Liver (tissue), 9 donors: Measurements from ENCODE around the gene NDFIP1. TPM values are rescaled to one million over a fixed set of nuclear protein-coding genes. Genes with fewer than 3 reads are reported as not detected.

Experiments used
- DNase-seq: peaks from one replicate; pipeline ENCODE4 v3.0.0-alpha.2; 2017; ENCODE audit warnings: low spot score
- H3K27ac ChIP-seq, 2 donors: one replicate each; pipeline ENCODE4 v1.7.0; 2013; ENCODE audit warnings: inconsistent platforms in 2 of 2, low read length in 2 of 2, control low read depth in 1 of 2, low read depth in 1 of 2, mild to moderate bottlenecking in 1 of 2
- H3K27me3 ChIP-seq, 4 donors: one replicate each; pipeline versions ENCODE4 v1.6.1 to v1.7.0; 2013; ENCODE audit warnings: low read length in 3 of 4, inconsistent platforms in 1 of 4, mild to moderate bottlenecking in 1 of 4, moderate library complexity in 1 of 4; ENCODE audit not compliant: control insufficient read depth in 4 of 4, insufficient read depth in 4 of 4
- H3K36me3 ChIP-seq, 4 donors: one replicate each; pipeline versions ENCODE4 v1.6.1 to v1.7.0; 2013; ENCODE audit warnings: low read length in 3 of 4, mild to moderate bottlenecking in 3 of 4, low read depth in 1 of 4, moderate library complexity in 1 of 4; ENCODE audit not compliant: control insufficient read depth in 4 of 4, insufficient read depth in 3 of 4
- H3K4me1 ChIP-seq, 4 donors: one replicate each; pipeline versions ENCODE4 v1.6.1 to v1.7.0; 2013; ENCODE audit warnings: low read length in 3 of 4, mild to moderate bottlenecking in 3 of 4, moderate library complexity in 1 of 4; ENCODE audit not compliant: control insufficient read depth in 4 of 4, insufficient read depth in 4 of 4
- H3K4me3 ChIP-seq, 3 donors: one replicate each; pipeline versions ENCODE4 v1.6.1 to v1.7.0; 2013; ENCODE audit warnings: low read length in 3 of 3, control low read depth in 1 of 3, low read depth in 1 of 3, mild to moderate bottlenecking in 1 of 3
- H3K9ac ChIP-seq, 2 donors: one replicate each; pipeline ENCODE4 v1.7.0; 2013; ENCODE audit warnings: low read length in 2 of 2, mild to moderate bottlenecking in 2 of 2, moderate library complexity in 2 of 2, control low read depth in 1 of 2, low read depth in 1 of 2
- H3K9me3 ChIP-seq, 4 donors: one replicate each; pipeline versions ENCODE4 v1.6.1 to v1.7.0; 2013; ENCODE audit warnings: low read length in 3 of 4; ENCODE audit not compliant: control insufficient read depth in 4 of 4
- CTCF ChIP-seq: fragments of 150-350 bp; IDR thresholded peaks from 2 replicates; pipeline ENCODE4 v1.5.1; 2017; ENCODE audit warnings: improper control_type of control experiment, low read depth, low read length; ENCODE audit not compliant: missing input control
- EGR1 ChIP-seq, 2 donors: IDR thresholded peaks; 2 replicates each; pipeline ENCODE4 v1.6.1; 2016 to 2018; ENCODE audit warnings: antibody characterized with exemption in 2 of 2, low read depth in 2 of 2
- FOXA1 ChIP-seq: IDR thresholded peaks from 2 replicates; pipeline ENCODE4 v1.6.1; 2016; ENCODE audit warnings: antibody characterized with exemption
- FOXA2 ChIP-seq: IDR thresholded peaks from 2 replicates; pipeline ENCODE4 v1.6.1; 2016; ENCODE audit warnings: antibody characterized with exemption
- GABPA ChIP-seq, 2 donors: IDR thresholded peaks in 1 of 2; conservative IDR thresholded peaks in 1 of 2; 2 replicates each; pipeline ENCODE4 v1.6.1; 2016; ENCODE audit warnings: antibody characterized with exemption in 2 of 2, mild to moderate bottlenecking in 1 of 2, moderate library complexity in 1 of 2
- HNF4A ChIP-seq, 2 donors: conservative IDR thresholded peaks; 2 replicates each; pipeline ENCODE4 v1.6.1; 2016; ENCODE audit warnings: antibody characterized with exemption in 2 of 2, mild to moderate bottlenecking in 2 of 2
- HNF4G ChIP-seq: IDR thresholded peaks from 2 replicates; pipeline ENCODE4 v1.6.1; 2016; ENCODE audit warnings: antibody characterized with exemption
- JUND ChIP-seq, 2 donors: IDR thresholded peaks; 2 replicates each; pipeline ENCODE4 v1.6.1; 2016; ENCODE audit warnings: antibody characterized with exemption in 2 of 2
- MAX ChIP-seq: IDR thresholded peaks from 2 replicates; pipeline ENCODE4 v1.6.1; 2016; ENCODE audit warnings: antibody characterized with exemption
- NR2F2 ChIP-seq: IDR thresholded peaks from 2 replicates; pipeline ENCODE4 v1.6.1; 2016; ENCODE audit warnings: antibody characterized with exemption
- RAD21 ChIP-seq, 2 donors: IDR thresholded peaks; 2 replicates each; pipeline ENCODE4 v1.6.1; 2016; ENCODE audit warnings: antibody characterized with exemption in 2 of 2, mild to moderate bottlenecking in 2 of 2
- RXRA ChIP-seq, 2 donors: IDR thresholded peaks; 2 replicates each; pipeline ENCODE4 v1.6.1; 2017 to 2018; ENCODE audit warnings: antibody characterized with exemption in 2 of 2, mild to moderate bottlenecking in 1 of 2
- SP1 ChIP-seq: IDR thresholded peaks from 2 replicates; pipeline ENCODE4 v1.6.1; 2018; ENCODE audit warnings: antibody characterized with exemption, mild to moderate bottlenecking
- TAF1 ChIP-seq: conservative IDR thresholded peaks from 2 replicates; pipeline ENCODE4 v1.6.1; 2016; ENCODE audit warnings: antibody characterized with exemption, mild to moderate bottlenecking
- YY1 ChIP-seq: IDR thresholded peaks from 2 replicates; pipeline ENCODE4 v1.6.1; 2016; ENCODE audit warnings: antibody characterized with exemption, mild to moderate bottlenecking
- WGBS: extraction: QIAGEN DNeasy Blood & Tissue Kit; methylation state at CpG from one replicate; pipeline ENCODE4 v1.1.7; 2013; 5-methylcytosine and 5-hydroxymethylcytosine counted together
- polyA plus RNA-seq, 2 donors: library from polyadenylated mRNA; stranded (reverse) in 1 of 2; unstranded in 1 of 2; fragments of 200-250 nt in 1 of 2; fragments of >200 nt in 1 of 2; fragmentation: Nextera tagmentation in 1 of 2; extraction: Ambion mirVana in 1 of 2; gene quantifications; one replicate each; pipeline versions ENCODE4 v1.2.1 to v1.2.3, GENCODE V29; 2013 to 2015
- total RNA-seq, 2 donors: library from RNA; depleted of rRNA; stranded (reverse); fragments of >200 nt; gene quantifications; one replicate each; pipeline ENCODE4 v1.2.3, GENCODE V29; 2014
- TF ChIP-seq, protein P1 (sequence below): IDR thresholded peaks from 2 replicates; pipeline ENCODE4 v1.6.1; 2016; ENCODE audit warnings: antibody characterized with exemption, mild to moderate bottlenecking
- TF ChIP-seq, protein P2 (sequence below): IDR thresholded peaks from 2 replicates; pipeline ENCODE4 v1.6.1; 2016; ENCODE audit warnings: antibody characterized with exemption
- donor health status: healthy.
- donor health status: healthy.
- donor health status: healthy.
- donor health status: healthy.
- donor health status: healthy.

Gene NDFIP1
- total and polyA plus RNA-seq, 4 donors, result 43.5 to 68.1 (median 57.1) TPM

GRCh38 chr5:142091012-142091411 lies 17.6 kb upstream of the NDFIP1 start (continued):
- TF ChIP-seq, protein P1, sequence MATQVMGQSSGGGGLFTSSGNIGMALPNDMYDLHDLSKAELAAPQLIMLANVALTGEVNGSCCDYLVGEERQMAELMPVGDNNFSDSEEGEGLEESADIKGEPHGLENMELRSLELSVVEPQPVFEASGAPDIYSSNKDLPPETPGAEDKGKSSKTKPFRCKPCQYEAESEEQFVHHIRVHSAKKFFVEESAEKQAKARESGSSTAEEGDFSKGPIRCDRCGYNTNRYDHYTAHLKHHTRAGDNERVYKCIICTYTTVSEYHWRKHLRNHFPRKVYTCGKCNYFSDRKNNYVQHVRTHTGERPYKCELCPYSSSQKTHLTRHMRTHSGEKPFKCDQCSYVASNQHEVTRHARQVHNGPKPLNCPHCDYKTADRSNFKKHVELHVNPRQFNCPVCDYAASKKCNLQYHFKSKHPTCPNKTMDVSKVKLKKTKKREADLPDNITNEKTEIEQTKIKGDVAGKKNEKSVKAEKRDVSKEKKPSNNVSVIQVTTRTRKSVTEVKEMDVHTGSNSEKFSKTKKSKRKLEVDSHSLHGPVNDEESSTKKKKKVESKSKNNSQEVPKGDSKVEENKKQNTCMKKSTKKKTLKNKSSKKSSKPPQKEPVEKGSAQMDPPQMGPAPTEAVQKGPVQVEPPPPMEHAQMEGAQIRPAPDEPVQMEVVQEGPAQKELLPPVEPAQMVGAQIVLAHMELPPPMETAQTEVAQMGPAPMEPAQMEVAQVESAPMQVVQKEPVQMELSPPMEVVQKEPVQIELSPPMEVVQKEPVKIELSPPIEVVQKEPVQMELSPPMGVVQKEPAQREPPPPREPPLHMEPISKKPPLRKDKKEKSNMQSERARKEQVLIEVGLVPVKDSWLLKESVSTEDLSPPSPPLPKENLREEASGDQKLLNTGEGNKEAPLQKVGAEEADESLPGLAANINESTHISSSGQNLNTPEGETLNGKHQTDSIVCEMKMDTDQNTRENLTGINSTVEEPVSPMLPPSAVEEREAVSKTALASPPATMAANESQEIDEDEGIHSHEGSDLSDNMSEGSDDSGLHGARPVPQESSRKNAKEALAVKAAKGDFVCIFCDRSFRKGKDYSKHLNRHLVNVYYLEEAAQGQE, result no peak
- TF ChIP-seq FOXA2 (no peak), RXRA (IDR thresholded peaks at IDR 0.05) (no peak), EGR1 (IDR thresholded peaks at IDR 0.05; ENCODE audit: low read depth in 2 of 2) (no peak)
- TF ChIP-seq, protein P2, sequence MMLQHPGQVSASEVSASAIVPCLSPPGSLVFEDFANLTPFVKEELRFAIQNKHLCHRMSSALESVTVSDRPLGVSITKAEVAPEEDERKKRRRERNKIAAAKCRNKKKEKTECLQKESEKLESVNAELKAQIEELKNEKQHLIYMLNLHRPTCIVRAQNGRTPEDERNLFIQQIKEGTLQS, result no peak

DNA sequence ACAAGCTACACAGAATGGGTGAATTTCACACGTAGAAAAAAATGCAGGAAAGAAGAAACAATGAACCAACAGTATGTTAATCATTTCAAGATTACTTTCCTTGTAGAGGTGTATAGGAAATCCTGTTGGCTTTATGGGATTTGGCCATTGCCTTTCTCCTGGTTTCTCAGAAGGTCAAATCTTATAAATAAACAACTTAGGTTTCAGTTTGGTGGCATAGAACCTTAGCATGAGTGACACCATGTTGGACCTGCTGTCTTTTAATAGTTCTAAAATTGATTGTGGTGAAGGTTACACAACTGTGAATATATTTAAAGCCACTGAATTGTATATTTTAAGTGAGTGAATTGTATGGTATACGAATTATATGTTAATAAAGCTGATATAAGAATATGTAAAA lies 16.7 kb upstream of the NDFIP1 start:
- H3K4me3 ChIP-seq, result no peak overlapping the region
- H3K4me1 ChIP-seq, result no peaks in the 10 kb centered on the region
- H3K36me3 ChIP-seq, result no peaks in the 10 kb centered on the region
- H3K27ac ChIP-seq, result no peak overlapping the region
- TF ChIP-seq GABPA (IDR thresholded peaks at IDR 0.05 in 1 of 2, conservative IDR thresholded peaks at IDR 0.05 in 1 of 2) (no peak), NR2F2 (no peak), TAF1 (no peak), EGR1 (IDR thresholded peaks at IDR 0.05; ENCODE audit: low read depth in 2 of 2) (no peak), RAD21 (IDR thresholded peaks at IDR 0.05) (no peak), MAX (no peak), FOXA1 (no peak), HNF4A (conservative IDR thresholded peaks at IDR 0.05) (no peak), HNF4G (no peak), JUND (IDR thresholded peaks at IDR 0.05) (no peak), YY1 (no peak), FOXA2 (no peak), CTCF (no peak), RXRA (IDR thresholded peaks at IDR 0.05) (no peak), SP1 (no peak)
- TF ChIP-seq, protein P1, result no peak
- TF ChIP-seq, protein P2, result no peak
- no peaks in the 10 kb centered on the region for H3K9me3 ChIP-seq
- no peaks in the 10 kb centered on the region for H3K27me3 ChIP-seq
- no peak for DNase-seq
- no peak overlapping the region for H3K9ac ChIP-seq
- WGBS, result 57% methylated on average over 2 of the region's 2 CpGs
